ENCODE results near the gene TMEM243.
"Not testable (repeated sequence)": the region's sequence is repeated elsewhere in the genome, so short reads cannot be mapped to it uniquely, and the experiment has no call there.

Gene TMEM243

GRCh38 chr7:87210506-87210905 is 9.0 kb downstream of the TMEM243 start:
- no peak for DNase-seq (ENCODE audit: low read depth)

GRCh38 chr7:87209295-87209924 is 10.1 kb downstream of the TMEM243 start:
- DNase-seq (ENCODE audit: low read depth) = no peak

- no peak for DNase-seq (ENCODE audit: low read depth)
Observed at GRCh38 chr7:87206361-87206760, 13.2 kb downstream of the TMEM243 start.

DNA sequence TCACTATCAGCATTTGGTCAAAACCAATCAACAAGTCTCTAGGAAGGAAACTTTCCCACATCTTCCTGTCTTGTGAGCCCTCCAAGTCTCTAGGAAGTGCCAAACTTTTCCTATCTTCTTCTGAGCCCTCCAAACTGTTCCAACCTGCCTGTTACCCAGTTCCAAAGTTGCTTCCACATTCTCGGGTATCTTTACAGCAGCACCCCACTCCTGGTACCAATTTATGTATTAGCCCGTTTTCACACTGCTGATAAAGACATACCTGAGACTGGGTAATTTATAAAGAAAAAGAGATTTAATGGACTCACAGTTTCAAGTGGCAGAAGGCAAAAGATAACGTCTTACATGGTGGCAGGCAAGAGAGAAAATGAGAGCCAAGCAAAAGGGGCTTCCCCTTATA is 13.8 kb downstream of the TMEM243 start:
- not testable (repeated sequence) for DNase-seq (ENCODE audit: low read depth)

GRCh38 chr7:87204933-87205332 is 14.6 kb downstream of the TMEM243 start:
- DNase-seq (ENCODE audit: low read depth) = no peak

DNA sequence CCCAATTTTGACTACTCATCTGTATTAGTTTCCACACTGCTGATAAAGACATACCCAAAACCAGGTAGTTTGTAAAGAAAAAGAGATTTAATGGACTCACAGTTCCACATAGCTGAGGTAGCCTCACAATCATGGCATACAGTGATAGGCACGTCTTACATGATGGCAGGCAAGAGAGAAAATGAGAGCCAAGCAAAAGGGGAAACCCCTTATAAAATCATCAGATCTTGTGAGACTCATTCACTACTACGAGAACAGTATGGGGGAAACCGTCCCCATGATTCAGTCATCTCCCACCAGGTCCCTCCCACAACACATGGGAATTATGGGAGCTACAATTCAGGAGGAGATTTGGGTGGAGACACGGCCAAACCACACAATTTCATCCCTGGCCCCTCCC is 15.6 kb downstream of the TMEM243 start:
- DNase-seq (ENCODE audit: low read depth) = not testable (repeated sequence)

DNA sequence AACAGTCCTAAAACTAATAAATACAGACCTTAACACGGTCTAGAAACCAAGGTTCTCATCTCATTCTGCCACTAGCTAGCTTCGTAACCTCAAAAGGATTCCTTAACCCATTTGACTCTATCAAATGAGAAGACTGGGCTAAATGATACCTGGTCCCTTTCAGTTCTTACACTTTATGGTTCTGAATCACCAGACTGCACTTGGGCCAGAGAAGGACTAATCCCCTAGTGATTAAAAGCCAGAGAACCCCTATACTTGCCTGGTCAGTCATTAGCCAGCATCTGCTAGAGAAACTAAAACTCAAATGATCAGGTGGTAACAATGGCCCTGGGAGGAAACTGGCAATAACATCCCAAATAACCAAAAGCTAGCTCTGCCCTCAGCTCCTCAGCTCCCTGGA is 16.8 kb downstream of the TMEM243 start:
- no peak for DNase-seq (ENCODE audit: low read depth)

- DNase-seq (ENCODE audit: low read depth) = no peak
Observed at GRCh38 chr7:87202208-87202607, 17.3 kb downstream of the TMEM243 start.

GRCh38 chr7:87199700-87200450 is 19.7 kb downstream of the TMEM243 start:
- no peak for DNase-seq (ENCODE audit: low read depth)

GRCh38 chr7:87199241-87199640 is 20.3 kb downstream of the TMEM243 start:
- DNase-seq (ENCODE audit: low read depth) = no peak

- DNase-seq (ENCODE audit: low read depth) = no peak
Observed at GRCh38 chr7:87193912-87194311, 25.6 kb downstream of the TMEM243 start.

DNA sequence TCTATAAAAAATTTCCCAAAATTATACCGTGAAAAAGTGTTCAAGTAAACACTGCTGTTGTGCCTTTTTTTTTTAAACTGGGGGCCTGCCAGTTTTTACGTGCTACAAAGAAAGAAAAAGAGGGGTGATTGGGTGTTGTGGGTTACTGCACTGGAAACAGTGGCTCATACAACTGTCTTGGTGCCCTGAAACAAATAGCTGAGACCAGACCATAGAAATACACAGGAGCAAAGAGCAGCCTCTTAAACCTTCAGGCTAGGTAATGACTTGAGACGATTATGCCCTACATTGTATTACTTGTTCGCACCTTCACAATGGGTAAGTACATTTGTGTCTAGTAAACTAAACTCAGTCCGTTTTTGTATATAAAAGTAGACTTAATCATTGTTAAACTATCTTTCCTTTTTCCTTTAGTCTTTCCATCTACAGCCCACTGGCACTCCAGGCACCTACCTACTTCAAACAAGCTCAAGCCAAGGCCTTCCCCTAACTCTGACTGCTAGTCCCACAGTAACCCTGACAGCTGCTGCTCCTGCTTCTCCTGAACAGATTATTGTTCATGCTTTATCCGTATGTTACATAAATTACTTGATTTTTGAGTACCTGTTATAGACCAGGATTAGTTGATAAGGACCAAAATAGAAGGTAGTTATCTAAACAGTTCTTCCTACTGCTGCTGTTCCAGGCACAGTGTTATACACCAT is 26.6 kb downstream of the TMEM243 start:
- no peak for DNase-seq (ENCODE audit: low read depth)

GRCh38 chr7:87190783-87191182 is 28.7 kb downstream of the TMEM243 start:
- no peak for DNase-seq (ENCODE audit: low read depth)

GRCh38 chr7:87188930-87189329 is 30.6 kb downstream of the TMEM243 start:
- no peak for DNase-seq (ENCODE audit: low read depth)

DNA sequence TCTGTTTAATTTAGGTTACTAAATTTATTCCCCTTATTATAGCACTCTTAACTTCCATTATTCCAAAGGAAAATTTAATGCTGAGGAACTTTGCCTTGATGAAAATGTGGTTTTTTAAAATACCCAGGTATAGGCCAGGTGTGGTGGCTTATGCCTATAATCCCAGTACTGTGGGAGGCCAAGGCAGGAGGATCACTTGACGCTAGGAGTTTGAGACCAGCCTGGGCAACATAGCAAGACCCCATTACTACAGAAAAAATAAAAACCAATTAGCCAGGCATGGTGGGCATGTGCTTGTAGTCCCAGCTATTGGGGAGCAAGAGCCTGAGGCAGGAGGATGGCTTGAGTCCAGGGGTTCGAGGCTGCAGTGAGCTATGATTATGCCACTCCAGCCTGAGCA is 32.4 kb downstream of the TMEM243 start:
- no peak for DNase-seq (ENCODE audit: low read depth)

GRCh38 chr7:87179180-87179579 is 40.4 kb downstream of the TMEM243 start:
- no peak for DNase-seq (ENCODE audit: low read depth)

- no peak for DNase-seq (ENCODE audit: low read depth)
Observed at GRCh38 chr7:87178320-87178719, 41.2 kb downstream of the TMEM243 start.

DNA sequence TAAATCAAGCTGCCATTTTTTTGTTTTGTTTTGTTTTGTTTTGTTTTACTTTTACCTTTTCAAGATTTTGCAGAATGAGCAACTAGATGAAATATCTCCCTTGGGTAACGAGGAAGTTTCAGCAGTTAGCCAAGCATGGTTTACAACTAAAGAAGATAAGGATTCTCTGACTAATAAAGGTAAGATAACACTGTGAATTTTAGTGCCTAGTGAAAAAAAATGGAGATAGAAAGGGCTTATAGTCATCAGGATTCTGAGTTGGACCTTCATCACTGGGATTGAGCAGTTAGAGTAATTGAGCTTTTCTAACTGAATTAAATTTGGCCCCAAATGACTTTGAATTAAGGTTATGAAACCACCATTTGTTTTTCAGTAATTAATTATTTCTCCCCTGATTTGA is 46.1 kb downstream of the TMEM243 start:
- no peak for DNase-seq (ENCODE audit: low read depth)

- no peak for DNase-seq (ENCODE audit: low read depth)
Observed at GRCh38 chr7:87171282-87171934, 48.1 kb downstream of the TMEM243 start.

DNA sequence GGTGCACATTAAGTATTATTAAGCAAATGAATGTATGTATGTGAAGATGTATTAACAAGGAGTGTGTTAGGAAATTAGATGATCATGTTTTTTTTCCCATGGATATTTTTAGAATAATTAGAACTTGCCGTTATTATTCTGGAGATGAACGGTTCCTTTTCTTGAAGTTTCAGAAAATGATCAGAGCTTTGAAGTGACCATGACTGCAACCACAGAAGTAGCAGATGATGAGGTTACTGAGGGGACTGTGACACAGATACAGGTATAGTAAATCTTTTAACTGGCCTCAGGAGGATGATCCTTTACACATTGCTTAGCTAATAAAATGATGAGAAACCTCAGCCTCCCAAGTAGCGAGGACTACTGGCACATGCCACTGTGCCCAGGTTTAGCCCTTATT is 48.7 kb downstream of the TMEM243 start:
- no peak for DNase-seq (ENCODE audit: low read depth)

GRCh38 chr7:87164433-87164832 is 55.1 kb downstream of the TMEM243 start:
- no peak for DNase-seq (ENCODE audit: low read depth)

- DNase-seq (ENCODE audit: low read depth) = no peak
Observed at GRCh38 chr7:87159538-87159937, 60.0 kb downstream of the TMEM243 start.

- no peak for DNase-seq (ENCODE audit: low read depth)
Observed at GRCh38 chr7:87156709-87157108, 62.8 kb downstream of the TMEM243 start.
